Regular cardiac myocyte (primary cell): ENCODE data around the gene CSNK1G2. TPM values are rescaled to one million over a fixed set of nuclear protein-coding genes. Genes with fewer than 3 reads are reported as not detected.

Experiments
- total RNA-seq: library from RNA; depleted of rRNA; stranded (reverse); fragments of >200 nt; gene quantifications from 2 replicates; pipeline ENCODE4 v1.2.3, GENCODE V29; 2014

Gene CSNK1G2
- total RNA-seq, result 42.8 and 45.4 TPM in 2 replicates

DNA sequence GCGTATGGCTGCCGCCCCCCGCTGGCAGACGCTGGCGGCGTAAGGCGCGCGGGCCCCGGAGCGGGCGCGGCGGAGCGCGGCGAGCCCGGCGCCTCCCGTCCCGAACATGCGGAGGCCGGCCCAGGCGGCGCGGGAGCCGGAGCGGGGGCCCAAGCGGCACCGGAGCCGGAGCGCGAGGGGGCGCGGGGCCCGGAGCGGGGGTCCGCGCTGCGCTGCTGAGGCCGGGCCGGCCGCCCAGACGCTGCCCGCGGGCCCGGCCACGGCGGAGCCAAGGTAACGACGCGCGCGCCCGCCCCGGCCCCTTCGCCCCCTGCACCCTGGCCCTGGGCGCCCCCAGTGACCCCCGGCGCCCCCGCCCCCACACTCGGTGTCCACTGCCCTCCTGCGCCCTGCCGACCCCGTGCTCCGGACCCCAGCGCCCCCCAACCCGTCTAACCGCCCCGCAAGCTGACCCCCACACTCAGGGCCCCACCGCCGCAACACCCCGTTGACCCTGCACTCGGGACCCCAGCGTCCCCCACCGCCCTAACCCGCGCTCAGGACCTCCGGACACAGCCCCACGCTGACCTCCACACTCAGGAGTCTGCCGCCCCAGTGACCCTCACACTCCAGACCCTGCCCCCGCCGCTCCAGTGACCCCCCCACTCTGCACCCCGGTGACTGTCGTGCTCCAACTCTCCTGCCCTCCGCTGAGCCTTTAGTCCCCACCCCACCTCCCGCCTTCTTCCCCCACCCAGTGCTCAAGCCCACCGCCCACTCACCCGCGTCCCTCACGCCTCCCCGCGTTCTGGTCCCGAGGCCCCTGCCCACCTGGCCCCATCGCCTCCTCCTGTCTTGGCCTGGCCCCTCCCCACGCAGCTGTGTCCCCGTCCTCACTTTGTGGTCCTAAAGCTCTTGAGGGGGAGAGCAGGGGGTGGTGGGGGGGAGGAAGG lies at the start of gene CSNK1G2:
CSNK1G2 (plus strand) TSS at position 27 of the 932 bp plus-strand sequence. CDS start 28,601 bp downstream, outside the sequence.

DNA sequence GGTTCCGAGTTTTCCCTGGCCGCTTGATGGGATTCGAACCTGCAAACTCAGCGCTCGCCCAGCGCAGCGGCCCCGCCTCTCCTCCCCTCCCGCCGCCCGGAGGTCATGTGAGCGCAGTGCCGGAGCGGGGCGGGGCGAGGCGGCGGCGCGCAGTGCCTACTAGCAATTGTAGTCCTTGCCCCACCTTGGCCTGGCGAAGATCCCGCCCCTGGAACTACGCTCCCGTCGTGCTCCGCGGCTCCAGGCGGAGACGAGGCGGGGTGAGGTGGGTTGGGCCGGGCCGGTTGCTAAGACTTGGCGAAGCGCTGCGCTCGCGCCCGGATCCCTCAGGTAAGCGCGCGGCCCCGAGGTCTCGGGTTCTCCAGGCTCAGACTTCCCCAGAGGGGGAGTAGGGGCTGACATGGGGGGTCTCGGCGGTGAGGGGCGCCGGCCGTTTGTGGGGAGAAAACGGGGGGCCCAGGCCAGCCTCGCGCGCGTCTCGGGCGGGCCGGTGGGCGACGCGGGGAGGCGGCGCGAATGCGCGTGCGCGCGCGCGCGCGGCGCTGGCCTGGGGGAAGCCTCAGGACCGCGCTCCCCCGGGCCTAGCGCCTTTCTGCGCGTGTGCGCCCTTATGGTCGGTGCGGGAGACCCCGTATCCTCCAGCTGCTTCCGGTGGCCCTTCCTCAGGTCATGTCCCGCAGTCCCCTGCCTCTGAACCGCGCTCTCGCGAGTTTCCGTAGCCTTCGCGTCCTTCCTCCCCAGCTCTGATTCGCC lies 35.7 kb upstream of the CSNK1G2 start, which contains the start of the genes ADAT3 and SCAMP4:
ADAT3 (plus strand) TSS at position 290 of the 753 bp plus-strand sequence. CDS start 6,649 bp downstream, outside the sequence.
SCAMP4 (plus strand) TSS at position 290 of the 753 bp plus-strand sequence. CDS start 9,621 bp downstream, outside the sequence.

DNA sequence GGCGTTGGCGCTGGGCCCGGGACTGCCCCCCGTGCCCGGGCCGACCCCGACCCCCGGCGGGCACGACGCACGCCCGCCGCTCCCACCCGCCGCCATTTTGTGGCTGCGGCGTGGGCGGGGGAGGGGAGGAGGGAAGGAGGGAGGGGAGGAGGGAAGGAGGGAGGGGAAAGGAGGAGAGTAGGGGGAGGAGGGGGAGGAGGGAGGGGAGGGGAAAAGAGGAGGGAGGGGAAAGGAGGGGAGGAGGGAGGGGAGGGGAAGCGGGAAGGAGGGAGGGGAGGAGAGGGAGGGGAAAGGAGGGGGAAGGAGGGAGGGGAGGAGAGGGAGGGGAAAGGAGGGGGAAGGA lies 74.6 kb downstream of the CSNK1G2 start, which contains the start of gene BTBD2:
BTBD2 (minus strand) TSS at position 107 of the 343 bp plus-strand sequence; CDS start at position 96, 11 bp downstream.

Other genes starting within 250 kb of the CSNK1G2 start
- gene ONECUT3, start 187.7 kb upstream of the CSNK1G2 start, total RNA-seq, result not detected in 2 replicates
- gene ATP8B3, start 128.9 kb upstream of the CSNK1G2 start, total RNA-seq, result 0.38 and 1.7 TPM in 2 replicates
- 2.5 and 6.9 TPM in 2 replicates for gene REXO1, start 92.7 kb upstream of the CSNK1G2 start, total RNA-seq
- 4.8 and 9.4 TPM in 2 replicates for gene KLF16, start 77.6 kb upstream of the CSNK1G2 start, total RNA-seq
- 65.7 and 73.8 TPM in 2 replicates for gene ABHD17A, start 55.7 kb upstream of the CSNK1G2 start, total RNA-seq
- gene ADAT3, start 35.8 kb upstream of the CSNK1G2 start, total RNA-seq, result 1.3 and 1.7 TPM in 2 replicates
- 31.3 and 34.7 TPM in 2 replicates for gene SCAMP4, start 35.8 kb upstream of the CSNK1G2 start, total RNA-seq
- 37.5 and 47.5 TPM in 2 replicates for gene BTBD2, start 74.5 kb downstream of the CSNK1G2 start, total RNA-seq
- 73.9 and 89.0 TPM in 2 replicates for gene MKNK2, start 110.1 kb downstream of the CSNK1G2 start, total RNA-seq
- gene MOB3A, start 155.2 kb downstream of the CSNK1G2 start, total RNA-seq, result 8.5 and 17.1 TPM in 2 replicates
- gene IZUMO4, start 155.7 kb downstream of the CSNK1G2 start, total RNA-seq, result 0.58 and 0.85 TPM in 2 replicates
- gene AP3D1, start 210.4 kb downstream of the CSNK1G2 start, total RNA-seq, result 89.4 and 121 TPM in 2 replicates
- gene DOT1L, start 222.8 kb downstream of the CSNK1G2 start, total RNA-seq, result 3.7 and 8.8 TPM in 2 replicates